Panc1 (cell line): ENCODE measurements around the gene CUEDC1. TPM values are rescaled to one million over a fixed set of nuclear protein-coding genes. Genes with fewer than 3 reads are reported as not detected.

ENCODE experiments used
- ATAC-seq: fragments of 200-7000 bp; cut with Tn5 transposase; 2 replicates; pipeline ENCODE4 v1.9.1; 2020; ENCODE audit warnings: mild to moderate bottlenecking, moderate library complexity
- BruUV-seq: library from RNA; stranded (reverse); fragments of 400-500 nt; replicated peaks from 2 replicates; lab custom pipeline; 2021; lab: Mats Ljungman, UMichigan
- CTCF ChIA-PET: fragments of 300-600 bp; sonication (Branson Sonifier 250); formaldehyde crosslinking; loops from one replicate; lab custom pipeline; 2022; ENCODE audit warnings: antibody characterized with exemption; lab: Charles Lee
- POLR2A ChIA-PET: fragments of 300-600 bp; sonication (Branson Sonifier 250); formaldehyde crosslinking; loops from one replicate; lab custom pipeline; 2022; ENCODE audit warnings: antibody characterized with exemption; lab: Charles Lee
- DNase-seq: peaks from one replicate; pipeline ENCODE4 v3.0.0-alpha.2; 2010; ENCODE audit warnings: low read depth, low spot score
- H3K27ac ChIP-seq: 2 replicates; pipeline ENCODE4 v1.5.1; 2011; ENCODE audit warnings: mild to moderate bottlenecking, low read length, inconsistent platforms
- H3K27me3 ChIP-seq: fragments of 200-500 bp; sonication (Bioruptor generic); 2 replicates; pipeline ENCODE4 v1.6.0; 2014; ENCODE audit warnings: low read length, inconsistent platforms; ENCODE audit not compliant: control insufficient read depth, insufficient read depth
- H3K36me3 ChIP-seq: fragments of 200-500 bp; sonication (Bioruptor generic); 2 replicates; pipeline ENCODE4 v1.5.1; 2014; ENCODE audit warnings: inconsistent platforms, mild to moderate bottlenecking, low read length, moderate library complexity; ENCODE audit not compliant: control insufficient read depth, insufficient read depth
- H3K4me1 ChIP-seq: 2 replicates; pipeline ENCODE4 v1.5.1; 2011; ENCODE audit warnings: inconsistent platforms, mild to moderate bottlenecking, low read length, moderate library complexity; ENCODE audit not compliant: control insufficient read depth, insufficient read depth
- H3K4me3 ChIP-seq, 2 experiments: 2 replicates each; pipeline ENCODE4 v1.5.1; 2011 to 2012; ENCODE audit warnings: low read depth in 2 of 2, low read length in 2 of 2, mild to moderate bottlenecking in 2 of 2, inconsistent platforms in 1 of 2, moderate library complexity in 1 of 2
- H3K9me3 ChIP-seq: fragments of 200-500 bp; sonication (Bioruptor generic); 2 replicates; pipeline ENCODE4 v1.5.1; 2014; ENCODE audit warnings: low read depth, mild to moderate bottlenecking, inconsistent platforms, low read length, moderate library complexity; ENCODE audit not compliant: control insufficient read depth, insufficient read depth
- POLR2AphosphoS5 ChIP-seq: IDR thresholded peaks from 2 replicates; pipeline ENCODE4 v1.6.1; 2012; ENCODE audit warnings: mild to moderate bottlenecking, low read depth, low read length, moderate library complexity
- REST ChIP-seq, 2 experiments: IDR thresholded peaks; 2 replicates each; pipeline ENCODE4 v1.6.1; 2011 to 2012; ENCODE audit warnings: low read depth in 2 of 2, control low read depth in 1 of 2, low read length in 1 of 2, mild to moderate bottlenecking in 1 of 2, moderate library complexity in 1 of 2; ENCODE audit not compliant: insufficient read depth in 1 of 2
- SIN3A ChIP-seq: IDR thresholded peaks from 2 replicates; pipeline ENCODE4 v1.6.1; 2012; ENCODE audit warnings: low read depth, mild to moderate bottlenecking, low read length, moderate library complexity, borderline replicate concordance; ENCODE audit not compliant: insufficient read depth
- TCF7L2 ChIP-seq: IDR thresholded peaks from 2 replicates; pipeline ENCODE4 v1.6.1; 2011; ENCODE audit warnings: mild to moderate bottlenecking, low read depth, low read length, inconsistent platforms
- in situ Hi-C: cut with HindIII; loops from 2 replicates; pipeline ENCODE4 v1.10.0; 2016; ENCODE audit warnings: low sequenced_read_pairs, low pct_unique_long_range_greater_than_20kb
- intact Hi-C: fragments of 100-400 bp; cut with micrococcal nuclease; formaldehyde crosslinking; loops from one replicate; pipeline ENCODE4 v1.10.0; 2022; ENCODE audit not compliant: unreplicated experiment
- total RNA-seq: library from RNA; stranded (reverse); gene quantifications from one replicate; pipeline ENCODE4 v1.2.1, GENCODE V29; 2021; ENCODE audit not compliant: unreplicated experiment
- TF ChIP-seq, protein P1 (sequence below): fragments of 450-650 bp; IDR thresholded peaks from 2 replicates; pipeline ENCODE4 v1.5.1; 2017; ENCODE audit warnings: mild to moderate bottlenecking

Gene CUEDC1
- total RNA-seq, 1 experiment from 2014 or later, result 103 TPM

DNA sequence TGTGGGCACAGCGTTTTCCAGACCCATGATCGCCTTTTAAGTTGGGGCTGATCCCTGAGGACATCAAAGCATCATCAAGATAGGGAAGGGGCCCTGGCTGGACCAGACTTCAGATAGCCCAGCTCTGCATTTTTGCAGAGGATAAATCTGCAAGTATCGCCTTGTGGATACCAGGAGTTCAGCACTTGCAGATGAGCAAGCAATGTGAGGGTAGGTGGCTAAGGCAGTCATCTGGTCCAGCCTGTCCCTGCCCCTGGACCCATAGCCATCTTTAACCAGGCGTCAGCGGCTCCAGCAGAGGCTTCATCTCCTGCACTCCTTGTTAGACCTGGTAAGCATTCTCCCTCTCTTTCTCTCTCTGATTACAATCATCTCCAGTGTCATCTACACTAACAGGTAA lies 96.4 kb downstream of the CUEDC1 start:
- in situ Hi-C loops (loop anchor here (5.0 kb wide), 1 partner anchor 138 kb away; no protein-coding TSS in a partner anchor), intact Hi-C loops (loop anchor here (2.0 to 5.0 kb wide), 2 partner anchors 88 to 136 kb away; no protein-coding TSS in a partner anchor)
- Histone ChIP-seq H3K4me3 (no peak overlapping the region), H3K27me3 (no peaks in the 10 kb centered on the region), H3K27ac (peak overlapping the region; percentile 89), H3K4me1 (peaks cover 53% of the 10 kb centered on the region), H3K36me3 (no peaks in the 10 kb centered on the region), H3K9me3 (no peaks in the 10 kb centered on the region)
- TF ChIP-seq POLR2AphosphoS5 (no peak), TCF7L2 (no peak), REST (IDR thresholded peaks at IDR 0.05; ENCODE audit: insufficient read depth in 1 of 2, low read depth in 2 of 2, low read length in 1 of 2) (no peak), SIN3A (no peak)
- TF ChIP-seq, protein P1, sequence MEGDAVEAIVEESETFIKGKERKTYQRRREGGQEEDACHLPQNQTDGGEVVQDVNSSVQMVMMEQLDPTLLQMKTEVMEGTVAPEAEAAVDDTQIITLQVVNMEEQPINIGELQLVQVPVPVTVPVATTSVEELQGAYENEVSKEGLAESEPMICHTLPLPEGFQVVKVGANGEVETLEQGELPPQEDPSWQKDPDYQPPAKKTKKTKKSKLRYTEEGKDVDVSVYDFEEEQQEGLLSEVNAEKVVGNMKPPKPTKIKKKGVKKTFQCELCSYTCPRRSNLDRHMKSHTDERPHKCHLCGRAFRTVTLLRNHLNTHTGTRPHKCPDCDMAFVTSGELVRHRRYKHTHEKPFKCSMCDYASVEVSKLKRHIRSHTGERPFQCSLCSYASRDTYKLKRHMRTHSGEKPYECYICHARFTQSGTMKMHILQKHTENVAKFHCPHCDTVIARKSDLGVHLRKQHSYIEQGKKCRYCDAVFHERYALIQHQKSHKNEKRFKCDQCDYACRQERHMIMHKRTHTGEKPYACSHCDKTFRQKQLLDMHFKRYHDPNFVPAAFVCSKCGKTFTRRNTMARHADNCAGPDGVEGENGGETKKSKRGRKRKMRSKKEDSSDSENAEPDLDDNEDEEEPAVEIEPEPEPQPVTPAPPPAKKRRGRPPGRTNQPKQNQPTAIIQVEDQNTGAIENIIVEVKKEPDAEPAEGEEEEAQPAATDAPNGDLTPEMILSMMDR, result no peak
- no peak for ATAC-seq
- CTCF ChIA-PET, result interaction anchor here (0.9 to 1.5 kb wide), 9 partner anchors 9 to 141 kb away, joined by 3 to 6 read pairs (median 5); no protein-coding TSS in a partner anchor
- no peak for DNase-seq
- BruUV-seq, result no TSS peak
- POLR2A ChIA-PET, result interaction anchor here (0.7 to 1.0 kb wide), 2 partner anchors 130 to 135 kb away, joined by 3 read pairs; no protein-coding TSS in a partner anchor

- H3K4me3 ChIP-seq, result no peak overlapping the region
- ATAC-seq, result no peak
- H3K9me3 ChIP-seq, result no peaks in the 10 kb centered on the region
- TF ChIP-seq TCF7L2 (no peak), SIN3A (no peak), REST (IDR thresholded peaks at IDR 0.05; ENCODE audit: insufficient read depth in 1 of 2, low read depth in 2 of 2, low read length in 1 of 2) (no peak), POLR2AphosphoS5 (no peak)
- TF ChIP-seq, protein P1, result no peak
- in situ Hi-C loops (loop anchor here (5.0 kb wide), 1 partner anchor 140 kb away; no protein-coding TSS in a partner anchor), intact Hi-C loops (loop anchor here (2.0 to 5.0 kb wide), 2 partner anchors 90 to 256 kb away; no protein-coding TSS in a partner anchor)
- no peaks in the 10 kb centered on the region for H3K27me3 ChIP-seq
- ChIA-PET POLR2A (interaction anchor here (0.6 to 0.7 kb wide), 2 partner anchors 11 to 104 kb away, joined by 3 read pairs; no protein-coding TSS in a partner anchor), CTCF (interaction anchor here (0.7 to 1.5 kb wide), 4 partner anchors 41 to 142 kb away, joined by 3 to 4 read pairs (median 3); no protein-coding TSS in a partner anchor)
- no peak for DNase-seq
- peaks cover 43% of the 10 kb centered on the region for H3K4me1 ChIP-seq
- peak overlapping the region; percentile 36 for H3K27ac ChIP-seq
- no peaks in the 10 kb centered on the region for H3K36me3 ChIP-seq
- no TSS peak for BruUV-seq
Observed at GRCh38 chr17:57856792-57857620, 98.2 kb downstream of the CUEDC1 start.
